NCI-H128 (cell line): ENCODE data around the gene ANKRD26.
"Not testable (repeated sequence)": the region's sequence is repeated elsewhere in the genome, so short reads cannot be mapped to it uniquely, and the experiment has no call there.

ENCODE experiments used
- DNase-seq: peaks from one replicate; lab custom pipeline; 2025; ENCODE audit not compliant: unreplicated experiment; lab: John Stamatoyannopoulos, UW

Gene ANKRD26

GRCh38 chr10:27099916-27100812 is at the start of gene ANKRD26:
ANKRD26 (minus strand) TSS chr10:27100494; CDS start chr10:27100326, 168 bp downstream.
- peak; percentile 90 for DNase-seq

GRCh38 chr10:27147701-27148100 is 47.4 kb upstream of the ANKRD26 start:
- no peak for DNase-seq

GRCh38 chr10:27145937-27146336 is 45.6 kb upstream of the ANKRD26 start:
- DNase-seq: no peak

- no peak for DNase-seq
These were observed 43.4 kb upstream of the ANKRD26 start for GRCh38 chr10:27143686-27144085.

DNA sequence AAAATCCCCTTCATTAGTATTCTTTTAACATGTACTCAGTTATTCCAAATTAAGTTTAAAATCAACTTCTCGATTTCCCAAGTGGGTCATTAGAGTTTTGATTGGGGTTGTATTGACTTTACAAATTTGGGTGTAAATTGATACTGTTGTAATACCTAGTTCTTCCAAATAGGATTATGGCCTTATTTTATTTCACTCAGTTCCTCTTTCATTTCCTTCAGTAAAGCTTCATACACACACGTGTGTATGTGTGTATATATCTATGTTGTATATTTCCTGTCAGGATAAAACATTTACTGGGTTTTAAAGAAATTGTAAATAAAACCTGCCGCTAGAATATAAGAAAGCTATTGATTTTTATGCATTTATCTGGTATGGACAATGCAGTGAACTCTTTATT is 38.0 kb upstream of the ANKRD26 start:
- no peak for DNase-seq

GRCh38 chr10:27134371-27134770 is 34.1 kb upstream of the ANKRD26 start:
- DNase-seq: no peak

DNA sequence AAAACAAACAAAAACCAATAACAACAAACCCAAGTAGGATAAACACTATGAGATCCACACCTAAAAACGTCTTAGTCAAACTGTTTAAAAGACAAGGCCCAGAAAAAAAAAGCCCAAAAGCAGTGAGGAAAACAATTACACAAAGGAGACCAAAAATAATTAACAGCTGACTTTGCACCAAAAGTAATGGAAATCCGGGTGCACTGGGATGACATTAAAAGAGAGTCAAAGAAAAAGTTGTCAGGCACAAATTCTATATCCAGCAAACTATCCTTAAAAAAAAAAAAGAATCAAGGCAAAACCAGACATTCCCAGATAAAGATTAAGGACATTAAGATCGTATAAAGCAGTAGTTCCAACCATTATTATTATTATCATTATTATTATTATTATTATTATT is 7.9 kb upstream of the ANKRD26 start:
- no peak for DNase-seq

- DNase-seq: no peak
These were observed 4.6 kb upstream of the ANKRD26 start for GRCh38 chr10:27104919-27105318.

GRCh38 chr10:27100813-27101347 is 586 bp upstream of the ANKRD26 start:
- DNase-seq: no peak

DNA sequence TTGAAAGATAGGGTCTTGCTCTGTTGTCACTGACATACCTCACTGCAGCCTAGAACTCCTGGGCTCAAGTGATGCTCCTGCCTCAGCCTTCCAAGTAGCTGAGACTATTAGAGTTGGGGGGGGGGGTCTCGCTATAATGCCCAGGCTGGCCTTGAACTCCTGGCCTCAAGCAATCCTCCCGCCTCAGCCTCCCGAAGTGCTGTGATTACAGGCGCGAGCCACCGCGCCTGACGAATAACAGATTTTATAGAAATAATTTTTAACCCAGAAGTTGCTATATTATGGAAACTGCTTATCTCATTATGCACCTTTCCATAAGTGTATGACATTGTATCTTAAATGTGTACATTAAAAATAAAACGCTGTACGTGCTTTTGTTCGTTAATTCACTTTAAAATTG is 846 bp downstream of the ANKRD26 start:
- DNase-seq: no peak

DNA sequence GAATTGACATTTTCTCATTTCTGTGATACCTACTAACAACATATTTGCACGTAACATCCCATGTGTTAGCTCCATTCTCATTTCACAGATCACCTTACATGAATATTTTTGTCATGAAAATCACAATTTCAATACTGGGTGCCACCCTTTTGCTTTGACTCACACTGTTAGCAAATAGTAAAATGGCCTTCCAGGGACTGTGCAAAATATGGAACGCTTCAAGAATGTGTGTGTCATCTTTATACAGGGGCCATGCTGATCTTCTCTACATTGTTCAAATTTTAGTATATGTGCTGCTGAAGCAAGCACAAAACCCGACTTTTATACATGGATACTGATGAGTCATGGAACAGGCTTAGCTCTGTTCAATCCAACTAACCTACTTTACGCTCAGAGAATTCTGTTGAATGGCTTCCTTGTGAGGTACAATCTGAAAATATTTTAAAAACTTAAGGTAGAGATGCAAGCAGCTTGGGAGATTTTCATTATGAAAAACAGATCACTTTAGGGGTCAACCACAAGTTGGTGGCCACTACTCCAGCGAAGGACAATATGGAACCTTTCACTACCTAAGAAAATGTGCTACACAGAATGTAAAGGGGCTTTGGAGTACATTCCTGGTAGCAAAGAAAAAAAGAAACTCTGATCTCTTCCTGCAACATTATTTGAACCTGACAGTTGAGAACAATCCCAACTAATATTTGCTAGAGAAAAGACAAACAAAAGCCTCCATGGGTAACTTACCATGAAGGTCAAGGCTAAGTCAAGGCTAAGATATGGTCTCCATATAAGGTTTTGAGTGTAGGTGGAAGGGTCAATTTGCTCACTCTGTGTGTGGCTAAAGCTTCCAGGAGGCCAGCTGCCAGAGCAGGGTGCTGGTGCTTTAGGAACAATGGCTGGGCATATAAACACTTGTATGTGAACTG is 11.9 kb downstream of the ANKRD26 start:
- DNase-seq: no peak

- DNase-seq: no peak
These were observed 27.7 kb downstream of the ANKRD26 start for GRCh38 chr10:27072436-27073114.

DNA sequence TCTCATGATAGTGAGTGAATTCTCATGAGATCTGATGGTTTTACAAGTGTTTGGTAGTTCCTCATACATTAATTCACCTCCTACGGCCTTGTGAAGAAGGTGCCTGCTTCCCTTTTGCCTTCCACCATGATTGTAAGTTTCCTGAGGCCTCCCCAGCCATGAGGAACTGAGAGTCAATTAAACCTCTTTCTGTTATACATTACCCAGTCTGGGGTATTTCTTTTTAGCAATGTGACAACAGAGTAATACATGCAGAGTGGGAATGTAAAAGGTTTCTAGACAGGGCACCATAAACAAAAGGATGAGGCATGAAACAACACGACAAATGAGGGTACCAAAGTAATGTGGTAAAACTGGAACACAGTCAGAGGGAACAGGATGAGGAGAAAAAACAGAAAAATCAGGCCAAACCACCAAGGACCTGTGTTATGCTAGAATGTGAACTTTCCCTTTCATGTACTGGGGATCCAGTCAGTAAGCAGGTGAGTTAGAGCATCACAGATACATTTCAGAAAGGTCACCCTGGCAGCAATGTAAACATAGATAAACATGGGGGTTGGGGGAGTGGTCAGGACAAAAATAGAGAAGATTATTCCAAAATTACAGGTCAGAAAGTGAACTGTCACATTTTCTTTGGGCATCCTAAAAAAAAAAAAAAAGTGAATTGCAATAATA is 31.9 kb downstream of the ANKRD26 start:
- DNase-seq: no peak

DNA sequence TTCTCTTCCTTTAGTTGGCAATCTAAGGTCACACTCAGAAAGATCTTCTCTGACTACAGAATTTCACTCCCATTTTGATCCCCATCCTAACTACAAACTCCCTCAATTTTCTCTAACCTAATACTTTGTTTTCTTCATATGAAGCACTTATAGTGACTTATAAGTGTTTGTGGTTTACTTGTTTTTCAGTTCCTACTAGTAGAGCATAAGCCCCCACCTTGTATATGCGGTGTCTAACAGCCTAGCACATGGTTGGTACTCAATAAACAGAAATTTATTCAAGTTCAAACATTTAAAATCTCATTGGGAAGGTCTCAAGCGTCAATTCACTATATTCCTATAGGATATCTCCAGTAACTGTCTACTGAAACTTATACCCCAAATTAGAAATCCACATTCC is 35.2 kb downstream of the ANKRD26 start:
- no peak for DNase-seq

- DNase-seq: no peak
These were observed 47.6 kb downstream of the ANKRD26 start for GRCh38 chr10:27052656-27053055.

DNA sequence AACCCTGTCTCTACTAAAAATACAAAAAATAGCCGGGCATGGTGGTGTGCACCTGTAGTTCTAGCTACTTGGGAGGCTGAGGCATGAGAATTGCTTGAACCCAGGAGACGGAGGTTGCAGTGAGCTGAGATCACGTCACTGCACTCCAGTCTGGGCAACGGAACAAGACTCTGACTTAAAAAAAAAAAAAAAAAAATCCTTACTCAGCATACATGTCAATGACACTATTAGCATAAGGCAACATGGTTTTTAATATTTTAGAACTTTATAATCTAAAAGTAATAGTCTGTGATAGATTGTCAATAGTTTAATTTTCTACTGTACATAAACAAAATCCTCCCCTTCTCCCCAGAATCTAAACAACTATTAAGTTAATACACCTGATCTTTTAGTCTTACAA is 55.0 kb downstream of the ANKRD26 start:
- not testable (repeated sequence) for DNase-seq

- no peak for DNase-seq
These were observed 59.1 kb downstream of the ANKRD26 start for GRCh38 chr10:27041196-27041595.

DNA sequence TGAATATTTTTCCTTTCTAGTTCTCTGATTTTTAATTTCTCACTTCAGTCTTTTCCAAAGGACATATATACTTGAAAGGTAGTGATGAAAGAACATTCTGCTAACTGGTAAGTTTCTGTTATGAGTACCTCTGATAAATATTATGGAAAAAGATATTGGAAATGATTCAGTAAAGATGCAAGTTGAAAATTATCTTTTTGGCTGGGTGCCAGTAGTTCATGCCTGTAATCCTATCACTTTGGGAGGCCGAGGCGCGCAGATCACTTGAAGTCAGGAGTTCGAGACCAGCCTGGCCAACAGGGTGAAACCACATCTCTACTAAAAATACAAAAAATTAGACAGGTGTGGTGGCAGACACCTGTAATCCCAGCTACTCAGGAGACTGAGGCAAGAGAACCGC is 62.1 kb downstream of the ANKRD26 start:
- no peak for DNase-seq

DNA sequence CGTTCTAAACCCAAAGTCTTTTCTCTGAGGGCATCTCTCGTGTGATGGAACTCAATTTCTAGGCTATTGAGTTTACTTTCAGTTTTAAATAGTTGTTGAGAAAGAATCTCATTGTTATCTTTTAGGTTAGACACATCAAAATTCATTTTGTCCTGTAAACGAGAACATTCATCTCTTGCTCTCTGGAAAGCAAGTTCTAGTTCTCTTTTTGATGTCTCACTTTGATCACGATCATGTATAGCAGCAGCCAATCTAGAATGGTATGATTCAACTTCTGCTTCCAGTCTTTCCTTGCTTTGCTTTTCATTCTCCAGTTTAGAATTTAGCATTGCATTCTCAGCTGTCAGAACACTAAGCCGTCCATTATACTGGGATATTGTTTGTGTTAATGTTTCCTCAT is 65.1 kb downstream of the ANKRD26 start:
- no peak for DNase-seq

GRCh38 chr10:27030060-27030459 is 70.2 kb downstream of the ANKRD26 start:
- DNase-seq: no peak
